ENCODE measurements around the gene MBTD1.
A peak's percentile ranks its signal among the peaks of the same experiment; 100 is the strongest.

Gene MBTD1

DNA sequence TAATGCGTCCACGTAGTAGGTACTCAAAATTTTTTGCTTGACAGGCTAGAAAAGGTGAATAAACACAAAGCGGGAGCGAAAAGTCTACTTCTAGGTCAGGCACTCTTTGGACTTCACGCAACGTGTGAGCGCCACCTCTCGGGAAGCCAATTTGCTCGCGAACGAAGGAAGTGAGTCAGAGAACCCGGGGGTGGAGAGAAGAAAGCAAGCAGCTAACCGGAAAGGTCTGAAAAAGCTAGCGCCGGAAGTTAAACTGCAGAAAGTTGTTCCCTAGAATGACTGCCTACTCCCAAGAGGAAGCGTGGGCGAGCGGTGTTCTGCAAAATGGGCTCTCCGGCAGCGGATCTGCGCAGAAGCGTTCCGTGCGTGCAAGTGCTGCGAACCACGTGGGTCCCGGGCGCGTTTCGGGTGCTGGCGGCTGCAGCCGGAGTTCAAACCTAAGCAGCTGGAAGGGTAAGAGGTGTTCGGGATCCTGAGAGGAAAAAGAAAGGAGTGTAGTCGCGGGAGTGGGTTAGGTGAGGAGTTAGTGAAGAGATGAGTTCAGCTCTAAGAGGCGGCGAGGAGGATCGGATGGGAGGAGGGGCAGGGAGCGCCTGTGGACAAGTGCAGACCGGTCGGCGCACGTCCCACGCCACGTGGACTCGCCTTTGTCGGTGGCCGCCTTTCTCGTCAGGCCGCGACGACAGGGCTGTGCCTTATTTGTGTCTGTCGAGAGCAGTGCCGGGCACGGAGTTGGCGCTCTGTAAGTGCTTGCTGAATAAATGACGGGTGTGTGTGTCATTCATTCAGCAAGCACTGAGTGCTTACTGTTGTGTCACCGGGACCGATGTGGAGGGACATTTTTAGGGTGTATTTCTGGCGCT lies 106.4 kb downstream of the MBTD1 start, which contains the start of gene NME1:
NME1 (plus strand) TSS at position 350 of the 863 bp plus-strand sequence. CDS start 2,096 bp downstream, outside the sequence.
- Histone ChIP-seq H3K27me3 (ENCODE audit: control insufficient read depth in 1 of 2, insufficient read depth in 2 of 2, low read length in 2 of 2) (no peaks in the 10 kb centered on the region), H3K9me3 (ENCODE audit: control insufficient read depth in 1 of 2, low read length in 2 of 2) (no peaks in the 10 kb centered on the region), H3K4me3 (ENCODE audit: low read depth in 1 of 2, low read length in 2 of 2) (peak within 1 kb of the TSS; percentile 89 to 98)

DNA sequence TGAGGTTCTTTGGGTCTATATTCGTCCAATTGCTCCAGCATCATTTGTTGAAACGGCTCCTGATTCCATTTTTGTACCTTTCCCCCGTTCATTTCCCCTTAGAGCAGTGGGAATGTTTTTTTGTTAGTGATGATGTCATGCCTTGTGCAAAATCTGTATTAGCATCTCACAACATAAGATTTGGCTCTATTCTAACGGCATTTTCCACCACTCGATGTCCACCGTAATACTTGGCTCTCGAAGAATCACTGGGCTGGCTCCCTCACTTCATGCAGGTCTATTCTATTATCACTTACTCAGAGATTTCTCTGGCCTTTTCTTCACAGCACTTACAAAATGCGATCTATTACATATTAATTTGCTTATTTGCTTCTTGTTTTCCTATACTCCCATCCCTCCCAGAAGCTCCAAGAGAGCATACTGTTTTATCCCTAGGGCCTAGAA lies 107.1 kb downstream of the MBTD1 start:
- Histone ChIP-seq H3K36me3 (ENCODE audit: control insufficient read depth in 1 of 2, insufficient read depth in 2 of 2, low read length in 2 of 2) (peaks cover 7 to 9% of the 10 kb centered on the region in 2 donors), H3K27ac (ENCODE audit: low read depth, low read length) (peak overlapping the region; percentile 72), H3K27me3 (ENCODE audit: control insufficient read depth in 1 of 2, insufficient read depth in 2 of 2, low read length in 2 of 2) (no peaks in the 10 kb centered on the region), H3K9me3 (ENCODE audit: control insufficient read depth in 1 of 2, low read length in 2 of 2) (no peaks in the 10 kb centered on the region), H3K4me1 (ENCODE audit: control insufficient read depth in 1 of 2, insufficient read depth in 2 of 2, low read length in 2 of 2) (peaks cover 14% of the 10 kb centered on the region in 2 donors), H3K9ac (ENCODE audit: low read depth in 1 of 2, low read length in 2 of 2) (peak overlapping the region; percentile 59 to 92), H3K4me3 (ENCODE audit: low read depth in 1 of 2, low read length in 2 of 2) (peak overlapping the region; percentile 46 to 89)

More for the DNA sequence above, 106.4 kb downstream of the MBTD1 start, which contains the start of gene NME1:
- Histone ChIP-seq H3K36me3 (ENCODE audit: control insufficient read depth in 1 of 2, insufficient read depth in 2 of 2, low read length in 2 of 2) (peaks cover 8 to 9% of the 10 kb centered on the region in 2 donors), H3K27ac (ENCODE audit: low read depth, low read length) (peak within 1 kb of the TSS; percentile 72), H3K9ac (ENCODE audit: low read depth in 1 of 2, low read length in 2 of 2) (peak within 1 kb of the TSS; percentile 70 to 92), H3K4me1 (ENCODE audit: control insufficient read depth in 1 of 2, insufficient read depth in 2 of 2, low read length in 2 of 2) (peaks cover 14% of the 10 kb centered on the region in 2 donors)

DNA sequence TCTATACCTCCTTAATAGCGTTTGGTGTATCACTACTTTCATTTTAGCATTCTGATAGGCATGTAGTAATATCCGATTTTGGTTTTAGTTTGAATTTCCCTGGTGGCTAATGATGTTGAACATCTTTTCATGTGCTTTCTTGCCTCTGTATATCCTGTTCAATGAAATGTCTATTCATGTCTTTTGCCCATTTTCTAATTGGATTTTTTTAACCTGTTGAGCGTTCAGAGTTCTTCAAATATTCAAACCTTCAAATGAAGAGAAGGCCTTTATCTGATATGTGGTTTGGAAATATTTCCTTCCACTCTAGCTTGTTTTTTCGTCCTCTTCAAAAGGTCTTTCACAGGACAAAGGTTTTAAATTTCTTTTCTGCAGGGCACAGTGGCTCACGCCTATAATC lies 108.9 kb downstream of the MBTD1 start:
- Histone ChIP-seq H3K9ac (ENCODE audit: low read depth in 1 of 2, low read length in 2 of 2) (no peak overlapping the region), H3K4me1 (ENCODE audit: control insufficient read depth in 1 of 2, insufficient read depth in 2 of 2, low read length in 2 of 2) (peaks cover 14% of the 10 kb centered on the region in 2 donors), H3K36me3 (ENCODE audit: control insufficient read depth in 1 of 2, insufficient read depth in 2 of 2, low read length in 2 of 2) (peaks cover 0 to 4% of the 10 kb centered on the region in 2 donors), H3K27me3 (ENCODE audit: control insufficient read depth in 1 of 2, insufficient read depth in 2 of 2, low read length in 2 of 2) (no peaks in the 10 kb centered on the region), H3K4me3 (ENCODE audit: low read depth in 1 of 2, low read length in 2 of 2) (no peak overlapping the region), H3K27ac (ENCODE audit: low read depth, low read length) (no peak overlapping the region), H3K9me3 (ENCODE audit: control insufficient read depth in 1 of 2, low read length in 2 of 2) (no peaks in the 10 kb centered on the region)

- H3K27me3 ChIP-seq (ENCODE audit: control insufficient read depth in 1 of 2, insufficient read depth in 2 of 2, low read length in 2 of 2), result no peaks in the 10 kb centered on the region
- H3K36me3 ChIP-seq (ENCODE audit: control insufficient read depth in 1 of 2, insufficient read depth in 2 of 2, low read length in 2 of 2), result no peaks in the 10 kb centered on the region
- H3K4me3 ChIP-seq (ENCODE audit: low read depth in 1 of 2, low read length in 2 of 2), result no peak overlapping the region
- H3K27ac ChIP-seq (ENCODE audit: low read depth, low read length), result no peak overlapping the region
- H3K9ac ChIP-seq (ENCODE audit: low read depth in 1 of 2, low read length in 2 of 2), result no peak overlapping the region
- H3K4me1 ChIP-seq (ENCODE audit: control insufficient read depth in 1 of 2, insufficient read depth in 2 of 2, low read length in 2 of 2), result peaks cover 9% of the 10 kb centered on the region in 2 donors
- no peaks in the 10 kb centered on the region for H3K9me3 ChIP-seq (ENCODE audit: control insufficient read depth in 1 of 2, low read length in 2 of 2)
Observed at GRCh38 chr17:51149163-51149562, 110.7 kb downstream of the MBTD1 start.

- no peak overlapping the region for H3K4me3 ChIP-seq (ENCODE audit: low read depth in 1 of 2, low read length in 2 of 2)
Observed at GRCh38 chr17:51147650-51148049, 112.2 kb downstream of the MBTD1 start.

DNA sequence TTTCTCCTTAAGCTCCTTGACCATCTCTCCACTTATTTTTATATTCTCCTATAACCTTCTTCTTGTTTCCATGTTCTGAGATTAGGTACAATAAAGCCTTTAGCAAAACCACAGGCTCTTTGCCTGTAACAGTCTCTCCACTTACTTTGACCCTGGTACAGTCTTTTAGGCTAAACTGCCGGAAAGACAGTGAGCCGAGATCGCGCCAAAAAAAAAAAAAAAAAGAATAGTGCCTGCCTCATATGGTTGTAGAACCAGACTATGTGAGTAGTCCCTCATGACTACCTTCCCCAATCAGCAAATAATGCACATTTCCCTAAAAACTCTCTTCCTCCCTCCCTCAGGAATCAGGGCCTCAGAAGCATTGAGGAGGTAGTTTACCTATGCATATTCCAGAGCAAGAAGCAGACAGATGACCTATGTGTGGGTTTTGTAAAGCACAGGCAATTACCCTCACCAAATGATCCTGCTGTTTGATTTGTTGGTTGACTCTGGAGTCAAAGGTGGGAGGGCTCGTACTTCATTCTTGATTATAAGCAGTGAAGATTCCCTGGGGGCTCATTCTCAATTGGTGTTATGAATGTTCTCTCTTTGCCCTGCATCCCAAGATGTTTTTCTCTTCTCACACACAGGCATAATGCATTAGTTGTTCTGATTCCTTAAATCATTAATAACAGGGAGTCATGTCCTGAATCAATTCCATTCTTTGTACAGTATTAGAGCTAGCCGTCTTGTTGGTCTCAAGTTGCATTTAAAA lies 115.4 kb downstream of the MBTD1 start:
- Histone ChIP-seq H3K4me1 (ENCODE audit: control insufficient read depth in 1 of 2, insufficient read depth in 2 of 2, low read length in 2 of 2) (no peaks in the 10 kb centered on the region), H3K36me3 (ENCODE audit: control insufficient read depth in 1 of 2, insufficient read depth in 2 of 2, low read length in 2 of 2) (no peaks in the 10 kb centered on the region), H3K27ac (ENCODE audit: low read depth, low read length) (no peak overlapping the region), H3K9me3 (ENCODE audit: control insufficient read depth in 1 of 2, low read length in 2 of 2) (no peaks in the 10 kb centered on the region), H3K27me3 (ENCODE audit: control insufficient read depth in 1 of 2, insufficient read depth in 2 of 2, low read length in 2 of 2) (no peaks in the 10 kb centered on the region), H3K9ac (ENCODE audit: low read depth in 1 of 2, low read length in 2 of 2) (no peak overlapping the region), H3K4me3 (ENCODE audit: low read depth in 1 of 2, low read length in 2 of 2) (no peak overlapping the region)

More at GRCh38 chr17:51147650-51148049, 112.2 kb downstream of the MBTD1 start:
- Histone ChIP-seq H3K9ac (ENCODE audit: low read depth in 1 of 2, low read length in 2 of 2) (no peak overlapping the region), H3K27ac (ENCODE audit: low read depth, low read length) (no peak overlapping the region), H3K36me3 (ENCODE audit: control insufficient read depth in 1 of 2, insufficient read depth in 2 of 2, low read length in 2 of 2) (no peaks in the 10 kb centered on the region), H3K9me3 (ENCODE audit: control insufficient read depth in 1 of 2, low read length in 2 of 2) (no peaks in the 10 kb centered on the region), H3K27me3 (ENCODE audit: control insufficient read depth in 1 of 2, insufficient read depth in 2 of 2, low read length in 2 of 2) (no peaks in the 10 kb centered on the region), H3K4me1 (ENCODE audit: control insufficient read depth in 1 of 2, insufficient read depth in 2 of 2, low read length in 2 of 2) (peaks cover 1 to 2% of the 10 kb centered on the region in 2 donors)

DNA sequence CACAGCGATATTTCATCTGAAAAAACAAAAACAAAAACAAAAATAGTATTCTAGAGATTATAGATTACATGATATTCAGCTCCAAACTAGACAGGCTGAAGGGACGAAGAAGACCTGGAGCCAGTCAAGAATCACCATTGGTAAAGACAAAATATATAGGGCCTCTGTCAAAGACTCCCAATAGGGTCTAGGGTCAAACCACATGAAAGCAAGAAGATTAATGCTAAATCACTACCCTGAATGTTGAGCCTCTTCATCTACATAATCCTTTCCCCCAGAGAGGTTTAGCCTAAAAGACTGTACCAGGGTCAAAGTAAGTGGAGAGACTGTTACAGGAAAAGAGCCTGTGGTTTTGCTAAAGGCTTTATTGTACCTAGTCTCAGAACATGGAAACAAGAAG lies 117.3 kb downstream of the MBTD1 start:
- H3K27me3 ChIP-seq (ENCODE audit: control insufficient read depth in 1 of 2, insufficient read depth in 2 of 2, low read length in 2 of 2), result no peaks in the 10 kb centered on the region
- H3K4me1 ChIP-seq (ENCODE audit: control insufficient read depth in 1 of 2, insufficient read depth in 2 of 2, low read length in 2 of 2), result no peaks in the 10 kb centered on the region
- no peak overlapping the region for H3K9ac ChIP-seq (ENCODE audit: low read depth in 1 of 2, low read length in 2 of 2)
- H3K27ac ChIP-seq (ENCODE audit: low read depth, low read length), result no peak overlapping the region
- H3K4me3 ChIP-seq (ENCODE audit: low read depth in 1 of 2, low read length in 2 of 2), result no peak overlapping the region
- H3K36me3 ChIP-seq (ENCODE audit: control insufficient read depth in 1 of 2, insufficient read depth in 2 of 2, low read length in 2 of 2), result no peaks in the 10 kb centered on the region
- no peaks in the 10 kb centered on the region for H3K9me3 ChIP-seq (ENCODE audit: control insufficient read depth in 1 of 2, low read length in 2 of 2)

- Histone ChIP-seq H3K4me3 (ENCODE audit: low read depth in 1 of 2, low read length in 2 of 2) (no peak overlapping the region), H3K36me3 (ENCODE audit: control insufficient read depth in 1 of 2, insufficient read depth in 2 of 2, low read length in 2 of 2) (no peaks in the 10 kb centered on the region), H3K9ac (ENCODE audit: low read depth in 1 of 2, low read length in 2 of 2) (no peak overlapping the region), H3K27me3 (ENCODE audit: control insufficient read depth in 1 of 2, insufficient read depth in 2 of 2, low read length in 2 of 2) (no peaks in the 10 kb centered on the region), H3K27ac (ENCODE audit: low read depth, low read length) (no peak overlapping the region), H3K9me3 (ENCODE audit: control insufficient read depth in 1 of 2, low read length in 2 of 2) (no peaks in the 10 kb centered on the region), H3K4me1 (ENCODE audit: control insufficient read depth in 1 of 2, insufficient read depth in 2 of 2, low read length in 2 of 2) (peaks cover 8 to 13% of the 10 kb centered on the region in 2 donors)
Observed at GRCh38 chr17:51135956-51136355, 123.9 kb downstream of the MBTD1 start.

- Histone ChIP-seq H3K4me3 (ENCODE audit: low read depth in 1 of 2, low read length in 2 of 2) (no peak overlapping the region), H3K27ac (ENCODE audit: low read depth, low read length) (no peak overlapping the region), H3K4me1 (ENCODE audit: control insufficient read depth in 1 of 2, insufficient read depth in 2 of 2, low read length in 2 of 2) (peaks cover 8 to 21% of the 10 kb centered on the region in 2 donors), H3K9me3 (ENCODE audit: control insufficient read depth in 1 of 2, low read length in 2 of 2) (no peaks in the 10 kb centered on the region), H3K9ac (ENCODE audit: low read depth in 1 of 2, low read length in 2 of 2) (no peak overlapping the region), H3K27me3 (ENCODE audit: control insufficient read depth in 1 of 2, insufficient read depth in 2 of 2, low read length in 2 of 2) (no peaks in the 10 kb centered on the region), H3K36me3 (ENCODE audit: control insufficient read depth in 1 of 2, insufficient read depth in 2 of 2, low read length in 2 of 2) (no peaks in the 10 kb centered on the region)
Observed at GRCh38 chr17:51133365-51133764, 126.5 kb downstream of the MBTD1 start.

DNA sequence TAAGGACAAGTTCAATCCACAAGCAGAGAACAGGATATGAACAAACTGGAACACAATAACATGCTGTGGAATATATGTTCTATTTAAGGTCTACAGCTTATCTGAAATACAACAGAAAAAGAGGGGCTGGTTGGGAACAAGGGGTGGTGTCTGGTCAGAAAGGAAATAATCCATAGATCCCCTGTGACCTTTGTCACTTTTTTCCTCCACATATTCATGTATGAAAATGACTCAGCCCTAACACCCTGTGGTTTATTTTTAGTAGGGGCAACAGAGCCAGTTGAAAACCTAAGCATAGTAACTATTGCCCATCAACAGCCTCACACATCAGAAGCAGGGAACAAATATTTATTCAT lies 126.9 kb downstream of the MBTD1 start:
- no peaks in the 10 kb centered on the region for H3K27me3 ChIP-seq (ENCODE audit: control insufficient read depth in 1 of 2, insufficient read depth in 2 of 2, low read length in 2 of 2)
- no peak overlapping the region for H3K27ac ChIP-seq (ENCODE audit: low read depth, low read length)
- no peaks in the 10 kb centered on the region for H3K9me3 ChIP-seq (ENCODE audit: control insufficient read depth in 1 of 2, low read length in 2 of 2)
- no peak overlapping the region for H3K4me3 ChIP-seq (ENCODE audit: low read depth in 1 of 2, low read length in 2 of 2)
- no peaks in the 10 kb centered on the region for H3K36me3 ChIP-seq (ENCODE audit: control insufficient read depth in 1 of 2, insufficient read depth in 2 of 2, low read length in 2 of 2)
- peaks cover 8 to 21% of the 10 kb centered on the region in 2 donors for H3K4me1 ChIP-seq (ENCODE audit: control insufficient read depth in 1 of 2, insufficient read depth in 2 of 2, low read length in 2 of 2)
- H3K9ac ChIP-seq (ENCODE audit: low read depth in 1 of 2, low read length in 2 of 2), result no peak overlapping the region
